HG02981 (cell line): Measurements from ENCODE around the gene ST3GAL5.
"Not testable (repeated sequence)": the region's sequence is repeated elsewhere in the genome, so short reads cannot be mapped to it uniquely, and the experiment has no call there.

Experiments used
- ATAC-seq: cut with Tn5 transposase; IDR thresholded peaks from one replicate; pipeline ENCODE4 v1.9.1; 2021; ENCODE audit warnings: mild to moderate bottlenecking, moderate library complexity; ENCODE audit not compliant: unreplicated experiment

The ST3GAL5 gene

DNA sequence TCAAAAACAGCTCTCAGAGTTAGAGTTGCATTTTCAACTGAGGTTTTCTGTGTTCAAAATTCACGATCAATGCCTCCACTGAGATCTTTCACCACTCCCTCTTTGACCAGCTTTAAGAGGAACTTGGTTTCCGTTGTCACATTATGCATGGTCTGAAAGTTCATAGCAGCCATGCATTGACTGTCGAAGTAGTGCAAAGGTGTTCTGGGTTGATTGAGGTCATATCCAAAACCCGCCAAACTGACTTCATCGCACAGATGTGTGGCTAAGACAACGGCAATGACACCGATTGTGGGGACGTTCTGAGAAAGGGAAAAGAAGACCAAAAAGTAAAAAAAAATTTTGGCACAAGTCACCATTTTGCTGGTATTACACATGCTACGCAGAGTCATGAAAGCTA, 48.7 kb downstream of the ST3GAL5 start:
- no peak for ATAC-seq

GRCh38 chr2:85839461-85839860, 49.3 kb downstream of the ST3GAL5 start:
- ATAC-seq: no peak

DNA sequence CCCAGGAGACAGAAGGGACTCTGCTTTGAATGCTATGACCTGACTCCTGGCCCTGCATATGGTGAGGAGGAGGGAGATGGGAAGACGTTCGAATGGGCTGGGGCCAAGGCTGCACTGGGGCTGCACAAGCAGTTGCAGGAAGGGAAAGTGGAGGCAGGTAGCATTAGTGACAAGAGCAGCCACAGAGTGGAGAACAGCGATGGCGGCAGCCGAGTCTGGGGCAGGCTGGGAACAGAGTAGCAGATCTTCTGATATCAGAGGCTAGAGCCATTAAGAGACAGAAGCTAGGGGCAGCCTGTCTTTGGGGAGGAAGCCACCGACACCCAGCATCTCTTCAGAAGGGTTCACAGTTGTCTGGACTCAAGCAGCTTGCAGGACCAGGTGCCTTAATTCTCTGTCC, 50.1 kb downstream of the ST3GAL5 start:
- no peak for ATAC-seq

DNA sequence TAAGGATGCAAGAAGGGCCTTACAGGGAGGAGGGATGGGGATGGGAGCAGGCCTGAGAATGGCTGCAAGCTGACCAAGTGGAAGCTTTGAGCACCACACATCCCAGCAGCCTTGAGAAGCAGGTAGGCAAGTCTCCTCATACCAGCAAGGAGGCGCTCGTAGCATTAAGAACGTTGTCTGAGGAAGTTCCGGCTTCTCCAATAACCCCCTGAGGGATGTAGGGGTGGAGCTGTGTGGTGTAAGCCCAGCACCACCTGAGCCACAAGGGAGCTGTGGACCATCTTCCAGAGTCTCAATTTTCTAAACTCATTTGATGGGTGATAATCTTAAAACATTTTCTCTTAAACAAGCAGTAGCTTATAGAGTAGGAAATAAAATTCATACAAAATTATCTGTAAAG, 50.6 kb downstream of the ST3GAL5 start:
- ATAC-seq: no peak

- no peak for ATAC-seq
Measured at GRCh38 chr2:85834466-85834865, 54.3 kb downstream of the ST3GAL5 start.

GRCh38 chr2:85831735-85832134, 57.1 kb downstream of the ST3GAL5 start:
- ATAC-seq: no peak

- no peak for ATAC-seq
Measured at GRCh38 chr2:85830645-85831044, 58.1 kb downstream of the ST3GAL5 start.

DNA sequence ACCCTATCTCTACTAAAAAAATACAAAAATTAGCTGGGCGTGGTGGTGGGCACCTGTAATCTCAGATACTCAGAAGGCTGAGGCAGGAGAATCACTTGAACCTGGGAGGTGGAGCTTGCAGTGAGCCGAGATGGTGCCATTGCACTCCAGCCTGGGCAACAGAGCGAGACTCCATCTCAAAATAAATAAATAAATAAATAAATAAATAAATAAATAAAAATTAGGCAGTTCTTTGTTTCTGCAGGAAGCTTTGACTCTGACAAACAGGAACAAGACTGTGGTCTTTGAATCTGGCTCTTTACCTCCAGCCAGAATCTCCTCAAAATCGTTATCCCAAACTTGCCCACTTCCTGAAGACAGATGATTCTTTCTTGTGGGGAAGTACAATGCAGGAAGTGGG, 59.4 kb downstream of the ST3GAL5 start:
- not testable (repeated sequence) for ATAC-seq

DNA sequence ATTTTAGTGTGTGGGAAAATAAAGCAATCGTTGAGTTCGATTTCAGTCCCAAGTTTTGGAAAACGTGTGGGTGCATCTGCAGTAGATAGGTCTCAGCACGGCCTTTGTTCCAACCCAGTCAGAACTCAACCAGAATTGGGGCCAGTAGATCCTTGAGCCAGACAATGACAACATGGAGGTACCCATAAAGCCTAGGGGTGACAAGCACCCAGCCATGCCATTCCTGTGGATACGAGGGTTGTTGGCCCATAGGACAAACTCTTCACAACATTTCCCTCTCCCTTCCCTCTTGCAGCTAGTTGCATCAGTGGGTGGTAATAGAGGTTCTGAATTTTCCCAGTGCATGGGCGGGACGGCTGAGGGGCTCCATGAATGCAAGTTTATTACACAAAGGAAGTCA, 60.1 kb downstream of the ST3GAL5 start:
- no peak for ATAC-seq

DNA sequence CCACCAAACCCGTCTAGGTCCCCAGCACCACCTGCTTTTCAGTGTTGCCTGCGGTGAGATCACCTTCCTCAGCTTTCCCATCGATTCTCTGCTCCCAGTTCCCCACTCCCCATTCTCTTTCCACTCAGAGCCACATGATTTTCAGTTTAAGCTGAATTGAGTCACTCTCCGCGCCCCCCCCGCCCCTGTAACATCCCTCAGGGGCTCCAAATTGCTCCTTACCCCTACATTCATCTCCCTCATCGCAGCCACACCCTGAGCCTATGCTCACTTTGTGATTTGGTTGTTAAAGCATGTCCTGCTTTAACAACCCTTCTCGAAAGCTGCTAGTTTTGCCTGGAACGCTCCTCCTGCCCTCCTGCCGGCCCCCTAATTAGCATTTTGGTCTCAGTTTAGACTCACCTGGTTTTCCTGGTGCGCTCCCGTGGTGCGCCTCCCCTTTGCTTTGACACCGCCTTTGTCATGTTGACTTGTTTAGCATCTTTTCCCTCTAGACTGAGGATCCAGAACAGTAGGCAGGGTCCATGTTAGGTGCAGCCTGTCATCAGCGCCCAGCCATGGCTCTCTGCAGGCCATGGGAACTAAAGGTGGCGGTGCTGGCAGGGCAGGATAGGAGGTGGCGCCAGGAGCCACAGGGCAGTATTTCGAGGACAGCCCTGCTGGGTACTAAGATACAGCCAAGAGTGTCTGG, 60.8 kb downstream of the ST3GAL5 start:
- ATAC-seq: no peak

DNA sequence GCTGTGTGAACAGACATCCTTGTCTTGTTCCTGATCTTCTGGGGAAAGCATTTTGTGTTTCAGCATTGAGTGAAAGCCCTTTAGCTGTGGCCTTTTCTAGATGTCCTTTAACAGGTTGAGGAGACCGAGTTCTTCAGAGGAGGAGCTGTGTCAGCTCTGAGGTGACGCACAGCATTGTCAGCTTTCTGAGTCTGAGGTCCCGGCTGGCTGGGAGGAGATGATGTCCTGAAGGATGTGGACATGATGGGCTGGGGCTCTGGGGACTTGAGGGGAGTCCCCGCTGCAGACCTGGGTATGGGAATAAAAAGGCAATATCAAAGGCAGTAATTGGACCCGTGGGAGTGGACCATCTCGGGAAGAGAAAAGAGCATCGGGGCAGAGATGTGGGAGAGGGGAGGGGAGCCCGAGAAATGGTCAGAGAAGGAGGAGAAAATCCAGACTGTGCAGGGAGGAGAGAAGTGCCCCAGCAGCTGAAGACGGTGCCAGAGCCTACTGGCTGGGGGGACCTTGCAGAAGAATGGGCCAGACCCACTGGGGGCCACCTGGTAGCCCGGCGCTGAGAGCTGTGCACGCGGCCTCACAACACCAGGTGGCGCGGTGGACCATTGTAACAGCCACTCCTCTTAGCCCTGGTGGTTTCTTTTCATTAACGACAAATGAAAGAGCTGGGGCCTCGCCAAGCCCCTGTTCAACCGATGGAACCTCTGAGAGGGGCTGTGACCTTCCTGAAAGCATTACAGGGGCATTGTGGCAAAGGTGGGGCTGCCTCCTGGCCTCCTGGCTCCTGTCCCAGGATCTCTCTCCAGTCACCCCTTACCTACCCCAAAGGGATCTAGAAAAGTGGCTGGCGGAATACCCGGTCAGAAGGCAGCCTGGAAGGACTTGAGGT, 61.6 kb downstream of the ST3GAL5 start:
- ATAC-seq: peak; percentile 85

- ATAC-seq: no peak
Measured at GRCh38 chr2:85823951-85824350, 64.8 kb downstream of the ST3GAL5 start.

DNA sequence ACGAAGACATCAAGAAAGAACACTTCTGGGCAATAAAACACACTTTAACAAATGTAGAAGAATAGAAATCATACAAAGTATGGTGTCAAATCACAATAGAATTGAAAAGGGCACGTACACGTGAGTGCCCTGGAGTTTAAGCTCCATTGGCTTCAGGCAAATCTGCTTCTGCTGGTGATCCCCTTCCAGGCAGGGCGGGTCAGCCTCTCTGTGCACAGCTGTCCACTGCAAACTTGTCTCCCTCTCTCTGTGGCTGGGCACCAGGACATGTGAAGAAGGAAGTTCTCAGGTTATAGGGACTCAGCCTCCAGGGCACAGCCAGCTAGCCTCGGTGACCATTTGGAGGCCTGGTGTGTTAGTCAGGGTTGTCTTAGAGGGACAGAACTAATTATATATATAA, 66.0 kb downstream of the ST3GAL5 start:
- ATAC-seq: no peak

GRCh38 chr2:85819811-85820510, 68.8 kb downstream of the ST3GAL5 start:
- ATAC-seq: no peak

DNA sequence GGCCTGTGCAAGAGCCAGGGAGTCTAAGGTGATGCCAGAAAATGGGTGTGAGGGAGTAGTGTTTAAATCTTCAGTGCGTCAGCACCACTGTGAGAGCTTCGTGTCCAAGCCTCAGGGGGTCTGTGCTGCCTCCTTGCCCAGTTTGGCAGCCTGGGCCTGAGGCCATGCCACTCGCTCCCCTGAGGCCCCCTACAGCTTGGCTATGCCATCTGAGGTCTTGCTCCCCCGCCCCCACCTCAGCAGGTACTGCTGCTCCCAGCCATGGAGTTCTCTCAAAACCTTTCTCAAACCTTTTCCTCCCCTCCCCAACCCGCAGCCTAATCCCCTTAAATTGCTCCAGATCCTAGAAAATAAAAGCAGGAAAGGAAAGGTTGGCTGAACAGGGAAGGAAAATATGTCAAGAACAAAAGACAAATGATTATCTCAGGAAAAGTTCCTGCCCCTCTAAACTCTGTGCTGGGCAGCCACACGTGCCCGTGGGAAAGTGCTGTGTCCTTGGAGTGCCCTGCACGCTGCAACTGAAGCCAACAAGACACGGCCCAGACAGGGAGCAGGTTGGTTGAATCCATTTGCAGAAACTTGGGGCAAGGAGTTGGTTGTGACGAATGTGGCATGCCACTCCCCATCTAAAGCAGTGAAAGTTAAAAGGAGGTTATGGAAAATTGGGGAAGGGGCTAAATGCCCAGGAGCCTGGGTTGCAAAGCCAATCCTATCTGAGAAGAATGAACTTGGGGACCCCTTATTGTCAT, 73.8 kb downstream of the ST3GAL5 start:
- ATAC-seq: no peak

DNA sequence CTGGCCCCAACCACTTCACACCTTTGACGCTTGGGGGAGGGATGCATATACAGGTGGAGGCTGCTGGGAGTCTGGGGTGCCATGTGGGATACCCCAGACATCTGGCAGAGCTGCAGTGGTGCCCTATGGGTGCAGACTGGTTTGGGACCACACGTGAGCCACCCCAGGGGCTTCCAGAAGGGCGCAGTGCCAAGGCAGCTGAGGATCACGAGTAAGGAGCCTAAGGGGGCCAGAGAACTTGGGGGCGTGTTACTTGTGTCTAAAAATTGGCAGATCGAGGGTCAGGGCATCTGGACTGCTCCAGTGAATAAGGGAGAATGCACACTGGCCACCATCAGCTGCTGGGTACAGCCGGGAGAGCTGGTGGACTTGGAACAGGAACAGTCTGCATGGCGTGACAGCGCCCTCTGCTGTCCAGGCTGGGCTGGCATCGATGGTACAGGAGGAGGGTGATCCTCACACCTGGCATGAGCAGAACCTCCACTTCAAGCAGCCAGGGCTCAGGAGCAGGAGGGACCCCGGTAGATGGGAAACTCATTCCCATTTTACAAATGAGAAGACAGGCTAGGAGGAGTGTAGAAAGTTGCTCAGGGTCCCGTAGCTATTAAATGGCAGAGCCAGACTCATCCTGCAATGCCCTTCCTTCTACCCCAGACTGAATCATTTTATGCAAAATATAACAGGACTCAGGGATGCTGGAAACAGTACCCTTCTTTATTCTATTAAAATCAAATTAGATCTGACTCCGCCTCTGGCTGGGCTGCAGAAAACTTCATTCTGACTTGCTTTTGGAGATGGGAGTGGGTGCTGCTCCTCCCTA, 74.6 kb downstream of the ST3GAL5 start:
- ATAC-seq: peak; percentile 81

DNA sequence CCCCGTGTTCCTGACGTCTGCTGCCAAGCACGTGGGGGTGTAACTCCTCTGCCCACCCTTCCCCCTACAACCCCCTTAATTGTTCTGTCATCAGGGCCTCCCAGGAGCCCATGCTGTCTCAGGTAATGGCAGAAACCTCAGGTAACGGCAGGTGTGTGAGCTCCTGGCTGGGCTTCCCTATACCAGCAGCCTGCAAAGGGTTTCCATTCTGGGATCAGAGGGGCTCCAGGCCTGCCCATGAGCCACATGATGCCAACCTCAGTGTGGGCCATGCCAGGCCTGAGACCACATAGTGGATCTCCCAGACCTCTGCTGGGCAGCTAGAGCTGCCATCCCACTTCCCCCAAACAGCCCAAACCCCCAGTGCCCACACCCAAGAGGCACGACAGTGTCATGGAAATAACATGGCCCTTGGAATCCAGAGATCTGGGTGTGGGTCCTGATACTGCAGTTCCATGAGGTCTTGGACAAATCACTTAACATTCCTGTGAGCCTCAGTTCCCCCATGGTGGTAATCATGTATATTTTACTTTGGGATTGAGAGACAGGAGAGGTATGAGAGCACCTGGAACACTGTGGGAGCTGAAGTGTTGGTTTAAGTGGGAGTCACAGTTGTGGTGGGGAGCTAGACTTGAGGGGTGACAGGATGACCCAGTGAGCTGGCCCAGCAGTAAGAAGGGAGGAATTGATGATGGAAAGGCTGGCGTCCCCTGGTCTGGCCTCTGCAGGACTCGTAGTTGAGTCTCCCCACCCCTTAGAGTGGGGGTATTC, 75.4 kb downstream of the ST3GAL5 start:
- no peak for ATAC-seq

DNA sequence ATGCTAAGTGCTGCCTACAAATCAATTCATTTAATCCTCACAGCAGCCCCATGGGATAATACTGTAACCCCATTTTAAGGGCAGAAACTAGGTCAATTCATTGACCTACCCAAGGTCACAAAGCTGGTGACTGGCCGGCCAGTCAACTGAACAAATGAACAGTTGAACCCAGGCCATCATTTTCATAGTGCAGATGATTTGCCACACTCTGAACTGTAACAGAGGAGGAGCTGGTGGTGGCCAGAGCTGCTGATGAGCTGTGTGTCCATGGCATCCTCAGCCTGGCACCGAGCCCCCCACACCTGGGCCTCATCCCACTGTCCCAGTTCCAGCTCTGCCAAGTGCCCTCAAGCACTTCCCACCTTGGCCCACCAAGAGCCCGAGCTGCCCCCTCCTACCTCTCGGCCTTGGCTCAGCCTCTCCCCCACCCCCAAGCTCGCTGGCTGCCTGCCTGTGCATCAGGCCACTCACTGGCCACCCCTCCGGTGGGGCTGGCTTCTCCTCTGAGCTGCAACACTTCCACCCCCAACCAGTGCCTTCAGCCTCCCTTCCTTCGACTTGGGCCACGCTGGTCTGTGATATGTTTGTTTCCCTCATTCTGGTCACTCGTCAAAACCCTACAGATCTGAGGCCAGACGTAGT, 76.6 kb downstream of the ST3GAL5 start:
- no peak for ATAC-seq
